ENCODE results near the gene MOGAT1. TPM values are rescaled to one million over a fixed set of nuclear protein-coding genes. Genes with fewer than 3 reads are reported as not detected.

The MOGAT1 gene
- total RNA-seq, 1 experiment from 2014 or later, result not detected

GRCh38 chr2:222730366-222730999 lies 59.0 kb downstream of the MOGAT1 start:
- no peak overlapping the region for H3K27ac ChIP-seq (ENCODE audit: low read depth, low read length, poor library complexity, severe bottlenecking)
- no peak for DNase-seq (ENCODE audit: low spot score)
- ChIA-PET POLR2A (ENCODE audit: low non-redundant PET) (no interaction called here), CTCF (no interaction called here)
- no peaks in the 10 kb centered on the region for H3K27me3 ChIP-seq (replicated peaks; ENCODE audit: insufficient read depth, low read depth, low read length, poor library complexity)
- no peak overlapping the region for H3K4me3 ChIP-seq (ENCODE audit: low read depth, low read length, poor library complexity, severe bottlenecking)
- intact Hi-C loops (cut with micrococcal nuclease; ENCODE audit: unreplicated experiment), result no loop called here
- no peaks in the 10 kb centered on the region for H3K36me3 ChIP-seq (ENCODE audit: insufficient read depth, low read length, poor library complexity, severe bottlenecking)
- TF ChIP-seq EZH2 (IDR thresholded peaks at IDR 0.05; ENCODE audit: borderline replicate concordance, low read depth, low read length, poor library complexity, severe bottlenecking) (no peak), CTCF (conservative IDR thresholded peaks at IDR 0.05; ENCODE audit: low read depth, low read length) (no peak)
- H3K4me1 ChIP-seq (ENCODE audit: insufficient read depth, low read length, poor library complexity, severe bottlenecking), result no peaks in the 10 kb centered on the region
- BruUV-seq (replicated peaks), result no TSS peak
- no peaks in the 10 kb centered on the region for H3K9me3 ChIP-seq (ENCODE audit: low read depth, low read length, poor library complexity, severe bottlenecking)

DNA sequence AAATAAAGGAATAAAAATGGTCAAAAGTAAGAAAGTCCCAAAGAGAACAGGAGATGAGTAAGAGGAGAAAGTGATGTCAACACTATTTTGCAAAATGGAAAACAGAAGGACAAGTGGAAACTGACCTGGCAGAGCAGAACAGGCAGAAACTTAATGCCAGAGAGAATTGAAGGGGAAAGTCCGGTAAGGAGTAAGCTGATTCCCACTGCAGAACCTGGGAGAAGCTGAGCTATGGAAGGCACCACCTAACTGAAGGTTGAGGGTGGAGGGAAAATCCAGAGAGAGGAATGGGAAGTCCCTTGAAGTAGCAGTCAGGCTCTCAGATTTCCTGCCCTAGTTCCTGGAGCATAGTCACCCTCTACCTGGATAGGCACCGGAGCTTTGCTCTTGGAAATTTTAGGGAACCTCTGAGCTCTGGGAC lies 59.8 kb downstream of the MOGAT1 start:
- no peaks in the 10 kb centered on the region for H3K27me3 ChIP-seq (replicated peaks; ENCODE audit: insufficient read depth, low read depth, low read length, poor library complexity)
- H3K36me3 ChIP-seq (ENCODE audit: insufficient read depth, low read length, poor library complexity, severe bottlenecking), result no peaks in the 10 kb centered on the region
- H3K27ac ChIP-seq (ENCODE audit: low read depth, low read length, poor library complexity, severe bottlenecking), result no peak overlapping the region
- no peaks in the 10 kb centered on the region for H3K9me3 ChIP-seq (ENCODE audit: low read depth, low read length, poor library complexity, severe bottlenecking)
- intact Hi-C loops (cut with micrococcal nuclease; ENCODE audit: unreplicated experiment), result no loop called here
- POLR2A ChIA-PET (ENCODE audit: low non-redundant PET), result no interaction called here
- H3K4me1 ChIP-seq (ENCODE audit: insufficient read depth, low read length, poor library complexity, severe bottlenecking), result no peaks in the 10 kb centered on the region
- CTCF ChIA-PET, result no interaction called here
- H3K4me3 ChIP-seq (ENCODE audit: low read depth, low read length, poor library complexity, severe bottlenecking), result no peak overlapping the region
- BruUV-seq (replicated peaks), result no TSS peak
- TF ChIP-seq CTCF (conservative IDR thresholded peaks at IDR 0.05; ENCODE audit: low read depth, low read length) (no peak), EZH2 (IDR thresholded peaks at IDR 0.05; ENCODE audit: borderline replicate concordance, low read depth, low read length, poor library complexity, severe bottlenecking) (no peak)
- no peak for DNase-seq (ENCODE audit: low spot score)

GRCh38 chr2:222732489-222733178 lies 61.2 kb downstream of the MOGAT1 start:
- TF ChIP-seq EZH2 (IDR thresholded peaks at IDR 0.05; ENCODE audit: borderline replicate concordance, low read depth, low read length, poor library complexity, severe bottlenecking), result no peak
- no peak for TF ChIP-seq CTCF (conservative IDR thresholded peaks at IDR 0.05; ENCODE audit: low read depth, low read length)
- DNase-seq (ENCODE audit: low spot score), result no peak
- intact Hi-C loops (cut with micrococcal nuclease; ENCODE audit: unreplicated experiment), result no loop called here
- Histone ChIP-seq H3K27me3 (replicated peaks; ENCODE audit: insufficient read depth, low read depth, low read length, poor library complexity) (no peaks in the 10 kb centered on the region), H3K36me3 (ENCODE audit: insufficient read depth, low read length, poor library complexity, severe bottlenecking) (no peaks in the 10 kb centered on the region), H3K4me1 (ENCODE audit: insufficient read depth, low read length, poor library complexity, severe bottlenecking) (no peaks in the 10 kb centered on the region), H3K27ac (ENCODE audit: low read depth, low read length, poor library complexity, severe bottlenecking) (no peak overlapping the region), H3K9me3 (ENCODE audit: low read depth, low read length, poor library complexity, severe bottlenecking) (no peaks in the 10 kb centered on the region), H3K4me3 (ENCODE audit: low read depth, low read length, poor library complexity, severe bottlenecking) (no peak overlapping the region)
- BruUV-seq (replicated peaks), result no TSS peak
- CTCF ChIA-PET, result no interaction called here
- POLR2A ChIA-PET (ENCODE audit: low non-redundant PET), result no interaction called here

Data from A673 (cell line).